Skeletal muscle satellite cell (primary cell): ENCODE results near the gene MCM5.
"Not testable (repeated sequence)": the region's sequence is repeated elsewhere in the genome, so short reads cannot be mapped to it uniquely, and the experiment has no call there.

Source experiments
- H3K27me3 ChIP-seq: 2 replicates; pipeline ENCODE4 v1.7.0; 2013; ENCODE audit warnings: low read length; ENCODE audit not compliant: control insufficient read depth, insufficient read depth
- H3K36me3 ChIP-seq: 2 replicates; pipeline ENCODE4 v1.7.0; 2013; ENCODE audit warnings: mild to moderate bottlenecking, control low read depth, low read length; ENCODE audit not compliant: insufficient read depth
- H3K4me1 ChIP-seq: 2 replicates; pipeline ENCODE4 v1.7.0; 2013; ENCODE audit warnings: low read length; ENCODE audit not compliant: control insufficient read depth, insufficient read depth
- H3K4me2 ChIP-seq: 2 replicates; pipeline ENCODE4 v1.7.0; 2013; ENCODE audit warnings: mild to moderate bottlenecking, low read length
- H3K4me3 ChIP-seq: 2 replicates; pipeline ENCODE4 v1.7.0; 2013; ENCODE audit warnings: low read length
- H3K9ac ChIP-seq: 2 replicates; pipeline ENCODE4 v1.7.0; 2013; ENCODE audit warnings: mild to moderate bottlenecking, low read depth, low read length, moderate library complexity
- H3K9me3 ChIP-seq: replicated peaks from 2 replicates; pipeline ENCODE4 v1.7.0; 2013; ENCODE audit warnings: mild to moderate bottlenecking, control low read depth, low read length

The MCM5 gene

GRCh38 chr22:35438673-35439364 is 38.9 kb downstream of the MCM5 start:
- not testable (repeated sequence) for H3K9me3 ChIP-seq, H3K4me1 ChIP-seq, H3K4me2 ChIP-seq, H3K27me3 ChIP-seq, H3K9ac ChIP-seq, H3K4me3 ChIP-seq, H3K36me3 ChIP-seq

- no peaks in the 10 kb centered on the region for H3K27me3 ChIP-seq
- no peak overlapping the region for H3K4me2 ChIP-seq
- H3K9ac ChIP-seq: no peak overlapping the region
- no peak overlapping the region for H3K4me3 ChIP-seq
- no peaks in the 10 kb centered on the region for H3K4me1 ChIP-seq
- H3K36me3 ChIP-seq: peaks cover 2% of the 10 kb centered on the region
- no peaks in the 10 kb centered on the region for H3K9me3 ChIP-seq
Measured at GRCh38 chr22:35439365-35439717, 39.4 kb downstream of the MCM5 start.

GRCh38 chr22:35440129-35440528 is 40.2 kb downstream of the MCM5 start:
- no peaks in the 10 kb centered on the region for H3K36me3 ChIP-seq
- H3K4me2 ChIP-seq: no peak overlapping the region
- no peak overlapping the region for H3K9ac ChIP-seq
- no peak overlapping the region for H3K4me3 ChIP-seq
- no peaks in the 10 kb centered on the region for H3K27me3 ChIP-seq
- H3K9me3 ChIP-seq: no peaks in the 10 kb centered on the region
- no peaks in the 10 kb centered on the region for H3K4me1 ChIP-seq

GRCh38 chr22:35441489-35442100 is 41.7 kb downstream of the MCM5 start:
- H3K4me2 ChIP-seq: no peak overlapping the region
- H3K4me3 ChIP-seq: no peak overlapping the region
- H3K36me3 ChIP-seq: no peaks in the 10 kb centered on the region
- H3K4me1 ChIP-seq: peaks cover 11% of the 10 kb centered on the region
- H3K9me3 ChIP-seq: no peaks in the 10 kb centered on the region
- H3K9ac ChIP-seq: no peak overlapping the region
- no peaks in the 10 kb centered on the region for H3K27me3 ChIP-seq

- Histone ChIP-seq H3K9ac (no peak overlapping the region), H3K4me1 (peaks cover 18% of the 10 kb centered on the region), H3K4me2 (no peak overlapping the region), H3K27me3 (no peaks in the 10 kb centered on the region), H3K4me3 (no peak overlapping the region), H3K36me3 (no peaks in the 10 kb centered on the region), H3K9me3 (no peaks in the 10 kb centered on the region)
Measured at GRCh38 chr22:35442471-35442870, 42.5 kb downstream of the MCM5 start.

- H3K4me3 ChIP-seq: no peak overlapping the region
- H3K36me3 ChIP-seq: no peaks in the 10 kb centered on the region
- no peaks in the 10 kb centered on the region for H3K9me3 ChIP-seq
- H3K4me2 ChIP-seq: no peak overlapping the region
- H3K27me3 ChIP-seq: no peaks in the 10 kb centered on the region
- H3K9ac ChIP-seq: no peak overlapping the region
- H3K4me1 ChIP-seq: peaks cover 22% of the 10 kb centered on the region
Measured at GRCh38 chr22:35443338-35443737, 43.4 kb downstream of the MCM5 start.

GRCh38 chr22:35443790-35444684 is 44.1 kb downstream of the MCM5 start:
- no peak overlapping the region for H3K9ac ChIP-seq

GRCh38 chr22:35444685-35445399 is 44.9 kb downstream of the MCM5 start:
- Histone ChIP-seq H3K4me3 (no peak overlapping the region), H3K36me3 (no peaks in the 10 kb centered on the region), H3K9ac (no peak overlapping the region), H3K4me2 (no peak overlapping the region), H3K9me3 (no peaks in the 10 kb centered on the region), H3K27me3 (no peaks in the 10 kb centered on the region), H3K4me1 (peaks cover 22% of the 10 kb centered on the region)

More at GRCh38 chr22:35443790-35444684, 44.1 kb downstream of the MCM5 start:
- Histone ChIP-seq H3K4me1 (peaks cover 22% of the 10 kb centered on the region), H3K36me3 (no peaks in the 10 kb centered on the region), H3K27me3 (no peaks in the 10 kb centered on the region), H3K4me2 (no peak overlapping the region), H3K4me3 (no peak overlapping the region), H3K9me3 (no peaks in the 10 kb centered on the region)

GRCh38 chr22:35445933-35446332 is 46.0 kb downstream of the MCM5 start:
- H3K9ac ChIP-seq: no peak overlapping the region
- H3K4me3 ChIP-seq: peak overlapping the region; percentile 15
- H3K4me1 ChIP-seq: peaks cover 22% of the 10 kb centered on the region
- no peaks in the 10 kb centered on the region for H3K27me3 ChIP-seq
- H3K4me2 ChIP-seq: peak overlapping the region; percentile 65
- no peaks in the 10 kb centered on the region for H3K36me3 ChIP-seq
- no peaks in the 10 kb centered on the region for H3K9me3 ChIP-seq

- Histone ChIP-seq H3K36me3 (no peaks in the 10 kb centered on the region), H3K27me3 (no peaks in the 10 kb centered on the region), H3K9me3 (no peaks in the 10 kb centered on the region), H3K4me3 (peak overlapping the region; percentile 15), H3K4me1 (peaks cover 22% of the 10 kb centered on the region), H3K4me2 (peak overlapping the region; percentile 65), H3K9ac (peak overlapping the region; percentile 21)
Measured at GRCh38 chr22:35446365-35446764, 46.4 kb downstream of the MCM5 start.

- peaks cover 22% of the 10 kb centered on the region for H3K4me1 ChIP-seq
- H3K9ac ChIP-seq: no peak overlapping the region
- H3K9me3 ChIP-seq: no peaks in the 10 kb centered on the region
- H3K4me3 ChIP-seq: no peak overlapping the region
- H3K27me3 ChIP-seq: no peaks in the 10 kb centered on the region
- no peaks in the 10 kb centered on the region for H3K36me3 ChIP-seq
- no peak overlapping the region for H3K4me2 ChIP-seq
Measured at GRCh38 chr22:35448523-35448922, 48.6 kb downstream of the MCM5 start.
